ENCODE data around the gene DUXB.

The DUXB gene, protein sequence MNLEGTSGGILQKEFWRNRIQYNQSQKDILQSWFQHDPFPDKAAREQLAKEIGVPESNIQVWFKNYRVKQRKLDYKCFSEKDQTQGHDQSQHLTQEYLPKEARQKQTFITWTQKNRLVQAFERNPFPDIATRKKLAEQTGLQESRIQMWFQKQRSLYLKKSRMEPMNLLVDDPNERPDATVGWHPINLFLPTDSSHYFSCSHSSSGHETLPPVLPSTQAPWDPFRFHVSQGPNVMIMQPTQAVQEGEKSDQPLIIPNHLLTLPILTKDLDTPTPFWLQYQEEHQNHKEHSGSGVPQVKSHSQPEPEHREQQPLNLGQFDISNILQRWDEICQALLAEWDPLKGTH

DNA sequence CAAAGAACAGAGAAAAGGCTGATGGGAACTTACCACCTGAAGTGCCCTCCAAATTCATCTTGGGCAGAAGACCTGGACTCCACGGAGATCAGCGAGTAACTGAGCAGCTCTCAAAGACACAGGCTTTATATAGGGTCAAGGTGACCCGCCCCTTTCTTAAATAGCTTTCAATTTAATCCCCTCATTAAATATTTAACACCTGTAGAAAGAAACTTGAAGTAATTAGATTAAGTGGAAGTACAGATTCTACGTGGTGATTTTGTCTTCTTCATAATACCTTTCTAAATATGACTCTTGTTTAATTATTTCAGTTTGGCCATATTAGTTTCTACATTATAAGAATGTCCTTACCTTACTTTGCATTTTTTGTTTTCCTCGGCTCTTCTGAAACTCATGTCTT lies at the start of gene DUXB:
Gene DUXB (minus strand): TSS at position 101 of the 400 bp plus-strand sequence. CDS start 43 bp downstream, at position 58.
- DNase-seq: no peak
- no peaks in the 10 kb centered on the region for H3K4me1 Mint-ChIP-seq (ENCODE audit: low read depth)
- H3K27ac Mint-ChIP-seq: no peak within 1 kb of the TSS
- H3K4me3 Mint-ChIP-seq: no peak within 1 kb of the TSS
- H3K36me3 Mint-ChIP-seq (ENCODE audit: low read depth): no peaks in the 10 kb centered on the region
- H3K9me3 Mint-ChIP-seq: no peaks in the 10 kb centered on the region
- peaks cover 5% of the 10 kb centered on the region for H3K27me3 Mint-ChIP-seq

DNA sequence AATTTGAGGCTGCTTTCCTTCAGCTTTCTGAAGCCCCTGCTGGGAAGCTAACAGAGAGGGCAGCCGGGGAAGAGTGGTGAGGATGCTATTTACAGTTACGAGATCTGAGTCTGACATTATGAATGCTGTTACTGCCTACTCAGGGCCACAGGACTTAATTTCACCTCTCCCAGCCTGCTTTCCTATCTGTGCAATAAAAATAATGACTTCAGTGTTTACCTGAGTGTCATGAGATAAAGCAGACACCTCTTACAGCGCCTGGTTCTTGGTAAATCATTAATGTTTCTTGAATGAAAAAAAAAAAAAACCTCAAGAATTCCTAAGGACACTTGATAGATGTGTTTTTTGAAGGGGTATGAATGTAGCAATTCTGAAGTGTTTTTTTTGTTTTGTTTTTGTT lies 49.3 kb upstream of the DUXB start:
- H3K4me3 Mint-ChIP-seq: no peak overlapping the region
- H3K36me3 Mint-ChIP-seq (ENCODE audit: low read depth): no peaks in the 10 kb centered on the region
- no peaks in the 10 kb centered on the region for H3K9me3 Mint-ChIP-seq
- peaks cover 23% of the 10 kb centered on the region for H3K27me3 Mint-ChIP-seq
- no peak overlapping the region for H3K27ac Mint-ChIP-seq
- H3K4me1 Mint-ChIP-seq (ENCODE audit: low read depth): no peaks in the 10 kb centered on the region
- no peak for DNase-seq

DNA sequence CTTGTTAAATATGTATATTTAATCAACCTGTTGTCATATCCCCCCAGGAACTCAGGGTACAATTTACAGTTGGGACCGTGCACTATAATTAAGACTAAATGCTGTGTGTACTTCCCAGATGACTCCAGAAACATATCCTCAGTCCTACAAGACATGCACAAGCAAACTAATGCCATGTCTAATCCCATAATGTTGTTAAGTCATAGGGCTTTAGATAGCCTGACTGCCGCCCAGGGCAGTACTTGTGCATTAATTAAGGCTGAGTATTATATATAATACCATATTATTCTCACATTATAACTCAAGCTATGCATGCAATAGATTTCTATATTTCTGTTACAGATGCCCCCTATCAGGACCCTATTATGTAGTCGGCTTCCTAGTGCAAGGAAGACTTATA lies 45.1 kb upstream of the DUXB start:
- peaks cover 41% of the 10 kb centered on the region for H3K27me3 Mint-ChIP-seq
- H3K27ac Mint-ChIP-seq: no peak overlapping the region
- peaks cover 1% of the 10 kb centered on the region for H3K36me3 Mint-ChIP-seq (ENCODE audit: low read depth)
- peaks cover 10% of the 10 kb centered on the region for H3K9me3 Mint-ChIP-seq
- DNase-seq: no peak
- no peaks in the 10 kb centered on the region for H3K4me1 Mint-ChIP-seq (ENCODE audit: low read depth)
- H3K4me3 Mint-ChIP-seq: no peak overlapping the region

DNA sequence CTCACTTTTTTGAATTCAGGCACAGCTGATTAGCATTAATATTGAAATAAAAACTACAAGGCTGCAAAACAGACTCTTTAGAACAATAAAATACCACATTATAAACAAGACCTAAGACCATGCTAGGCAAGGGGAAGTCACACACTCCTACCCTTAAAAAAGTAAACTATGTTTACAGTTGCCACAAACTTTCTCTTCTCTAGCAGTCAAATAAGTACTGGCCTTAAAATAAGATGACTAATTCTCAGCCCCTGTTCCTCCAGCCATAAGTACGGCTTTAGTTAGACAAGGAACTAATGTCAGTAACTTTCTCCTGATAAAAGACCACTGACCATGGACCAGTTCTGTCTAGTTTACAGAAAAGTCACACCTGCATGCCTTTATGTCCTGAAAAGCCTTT lies 44.6 kb upstream of the DUXB start:
- DNase-seq: no peak
- no peak overlapping the region for H3K27ac Mint-ChIP-seq
- no peak overlapping the region for H3K4me3 Mint-ChIP-seq
- H3K27me3 Mint-ChIP-seq: peaks cover 41% of the 10 kb centered on the region
- H3K4me1 Mint-ChIP-seq (ENCODE audit: low read depth): no peaks in the 10 kb centered on the region
- peaks cover 1% of the 10 kb centered on the region for H3K36me3 Mint-ChIP-seq (ENCODE audit: low read depth)
- H3K9me3 Mint-ChIP-seq: peaks cover 10% of the 10 kb centered on the region

DNA sequence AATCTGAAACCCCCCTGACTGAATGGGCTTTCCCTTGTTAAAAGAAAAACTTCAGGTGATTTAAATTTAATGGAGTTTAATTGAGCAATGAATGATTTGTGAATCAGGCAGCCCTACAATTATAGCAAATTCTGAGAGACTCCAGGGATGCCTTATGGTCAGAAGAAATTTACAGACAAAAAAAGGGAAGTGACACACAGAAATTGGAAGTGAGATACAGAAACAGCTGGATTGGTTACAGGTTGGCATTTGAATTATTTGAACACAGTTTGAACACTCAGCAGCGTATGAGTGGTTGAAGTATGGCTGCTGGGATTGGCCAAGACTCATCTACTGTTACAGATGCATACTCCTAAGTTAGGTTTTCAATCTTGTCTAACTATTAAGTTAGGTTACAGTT lies 44.0 kb upstream of the DUXB start:
- peaks cover 10% of the 10 kb centered on the region for H3K9me3 Mint-ChIP-seq
- no peak overlapping the region for H3K4me3 Mint-ChIP-seq
- peaks cover 40% of the 10 kb centered on the region for H3K27me3 Mint-ChIP-seq
- H3K4me1 Mint-ChIP-seq (ENCODE audit: low read depth): no peaks in the 10 kb centered on the region
- H3K36me3 Mint-ChIP-seq (ENCODE audit: low read depth): peaks cover 1% of the 10 kb centered on the region
- DNase-seq: no peak
- no peak overlapping the region for H3K27ac Mint-ChIP-seq

DNA sequence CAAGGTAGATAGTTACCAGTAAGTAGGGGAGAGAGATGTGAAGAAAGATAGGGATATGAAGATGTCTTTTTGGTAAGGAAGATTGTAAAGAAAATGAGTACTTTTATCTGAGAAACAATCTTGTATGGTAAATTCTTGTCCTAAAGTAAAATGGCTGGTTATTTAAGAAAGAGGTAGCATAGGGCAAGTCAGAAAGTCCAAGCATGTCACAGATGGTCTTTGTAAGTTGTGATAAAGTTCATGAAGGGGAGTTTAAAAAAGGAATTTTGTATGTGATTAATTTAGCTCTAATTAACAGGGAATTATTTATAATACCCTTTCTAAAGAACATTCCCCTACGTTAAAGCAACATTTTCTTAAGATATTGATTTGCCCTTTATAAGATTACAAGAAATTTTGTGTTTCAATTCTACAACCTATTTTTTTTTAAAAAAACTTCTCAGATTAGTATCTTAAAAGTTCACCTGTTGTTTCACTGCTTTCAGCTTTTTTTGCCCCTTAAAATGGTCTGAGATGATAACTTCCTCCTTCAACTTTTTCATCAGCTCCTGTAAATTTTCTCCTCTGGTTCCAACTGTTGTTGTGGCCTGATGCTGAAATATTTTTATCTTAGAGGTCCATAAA lies 41.3 kb upstream of the DUXB start:
- peaks cover 1% of the 10 kb centered on the region for H3K36me3 Mint-ChIP-seq (ENCODE audit: low read depth)
- no peak overlapping the region for H3K27ac Mint-ChIP-seq
- no peak for DNase-seq
- H3K27me3 Mint-ChIP-seq: peaks cover 26% of the 10 kb centered on the region
- H3K4me1 Mint-ChIP-seq (ENCODE audit: low read depth): no peaks in the 10 kb centered on the region
- peaks cover 10% of the 10 kb centered on the region for H3K9me3 Mint-ChIP-seq
- H3K4me3 Mint-ChIP-seq: no peak overlapping the region

DNA sequence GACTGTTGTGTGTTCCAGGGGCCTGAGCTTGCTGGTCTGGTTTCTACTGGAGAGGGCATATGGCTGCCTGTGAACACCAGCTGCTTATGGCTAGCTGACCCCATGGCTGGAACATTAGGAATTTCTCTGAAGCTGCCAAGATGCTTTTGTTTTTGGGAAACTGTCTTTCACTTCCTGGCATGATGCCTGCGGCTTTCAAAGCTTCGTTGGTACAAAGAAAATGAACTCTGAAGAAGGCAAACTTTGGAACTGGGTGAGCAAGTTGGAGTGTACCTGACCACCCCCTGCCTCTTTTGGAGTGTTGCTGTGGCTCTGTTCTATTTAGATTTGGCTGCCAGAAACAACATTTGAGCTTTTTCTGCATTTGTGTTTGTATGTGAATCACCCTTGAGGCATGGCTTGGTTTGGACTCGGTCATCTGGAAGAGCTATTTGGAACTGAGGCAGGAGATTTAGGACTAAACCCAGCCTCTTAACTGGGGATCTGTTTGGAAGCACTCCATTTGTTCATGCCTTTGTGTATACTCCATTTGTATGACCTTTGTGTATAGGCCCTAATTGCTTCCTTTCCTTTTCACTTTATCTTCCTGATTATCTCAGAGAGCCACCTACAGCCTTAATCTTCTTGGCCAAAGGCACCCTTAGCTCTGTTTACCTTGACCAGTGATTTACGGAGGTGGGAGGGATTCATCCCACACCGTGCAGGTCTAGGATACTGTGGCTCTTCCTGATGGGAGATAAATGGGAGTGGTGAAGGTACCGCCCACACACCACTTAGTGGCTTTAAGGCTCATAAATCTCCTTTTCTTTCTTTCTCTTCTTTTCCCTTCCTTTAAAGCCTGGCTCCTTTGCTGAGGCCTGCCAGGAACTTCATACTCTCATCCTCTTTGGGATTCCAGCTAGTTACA lies 32.3 kb upstream of the DUXB start:
- Mint-ChIP-seq H3K4me3 (no peak overlapping the region), H3K27ac (no peak overlapping the region), H3K27me3 (peaks cover 5% of the 10 kb centered on the region), H3K36me3 (ENCODE audit: low read depth) (no peaks in the 10 kb centered on the region), H3K4me1 (ENCODE audit: low read depth) (no peaks in the 10 kb centered on the region), H3K9me3 (no peaks in the 10 kb centered on the region)
- no peak for DNase-seq

DNA sequence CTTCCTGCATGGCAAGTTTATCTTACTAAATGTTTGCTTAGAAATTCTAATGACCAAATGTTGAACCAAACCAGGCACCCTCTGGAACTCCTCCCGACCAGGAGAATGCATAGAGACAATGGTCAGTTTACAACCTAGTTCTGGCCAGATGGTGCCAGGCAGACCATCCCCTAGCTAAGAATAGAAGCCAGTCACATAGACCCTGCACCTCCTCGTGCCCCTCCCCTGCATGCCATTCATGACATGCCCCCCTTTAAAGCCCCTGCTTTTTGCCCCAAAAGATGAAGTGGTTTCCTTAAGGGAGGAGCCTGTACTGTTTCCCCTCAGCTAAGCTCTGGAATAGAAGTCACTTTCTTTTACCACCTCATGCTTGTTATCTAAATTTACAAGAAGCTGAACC lies 31.6 kb upstream of the DUXB start:
- DNase-seq: no peak
- Mint-ChIP-seq H3K27me3 (peaks cover 1% of the 10 kb centered on the region), H3K9me3 (no peaks in the 10 kb centered on the region), H3K36me3 (ENCODE audit: low read depth) (no peaks in the 10 kb centered on the region), H3K27ac (no peak overlapping the region), H3K4me3 (no peak overlapping the region), H3K4me1 (ENCODE audit: low read depth) (no peaks in the 10 kb centered on the region)

DNA sequence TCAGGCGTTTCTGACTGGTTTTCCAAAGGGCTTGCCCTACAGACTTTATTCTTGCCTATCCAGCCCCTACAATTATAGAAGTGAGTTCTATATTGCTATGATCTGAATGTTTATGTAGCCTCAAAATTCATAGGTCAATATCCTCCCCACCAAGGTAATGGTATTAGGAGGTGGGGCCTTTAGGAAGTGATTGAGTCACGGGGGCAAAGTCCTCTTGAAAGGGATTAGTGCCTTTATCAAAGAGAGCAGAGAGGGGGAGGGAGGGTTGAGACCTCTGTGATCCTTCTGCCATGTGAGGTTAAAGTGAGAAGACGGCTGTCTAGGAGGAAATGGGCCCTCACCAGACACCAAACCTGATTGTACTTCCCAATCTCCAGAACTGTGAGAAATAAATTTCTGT lies 26.0 kb upstream of the DUXB start:
- H3K4me3 Mint-ChIP-seq: no peak overlapping the region
- no peaks in the 10 kb centered on the region for H3K9me3 Mint-ChIP-seq
- no peaks in the 10 kb centered on the region for H3K27me3 Mint-ChIP-seq
- no peaks in the 10 kb centered on the region for H3K4me1 Mint-ChIP-seq (ENCODE audit: low read depth)
- no peaks in the 10 kb centered on the region for H3K36me3 Mint-ChIP-seq (ENCODE audit: low read depth)
- no peak overlapping the region for H3K27ac Mint-ChIP-seq
- no peak for DNase-seq

DNA sequence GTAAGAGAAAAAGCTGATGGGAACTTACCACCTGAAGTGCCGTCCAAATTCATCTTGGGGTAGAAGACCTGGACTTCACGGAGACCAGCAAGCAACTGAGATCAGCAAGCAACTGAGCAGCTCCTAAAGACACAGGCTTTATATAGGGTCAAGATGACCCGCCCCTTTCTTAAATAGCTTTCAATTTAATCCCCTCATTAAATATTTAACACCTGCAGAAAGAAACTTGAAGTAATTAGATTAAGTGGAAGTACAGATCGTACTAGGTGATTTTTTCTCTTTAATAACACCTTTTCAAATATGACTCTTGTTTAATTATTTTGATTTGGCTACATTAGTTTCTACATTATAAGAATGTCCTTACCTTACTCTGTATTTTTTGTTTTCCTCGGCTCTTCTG lies 25.1 kb upstream of the DUXB start, which contains the start of gene CPHXL:
Gene CPHXL (minus strand): TSS at position 101 of the 400 bp plus-strand sequence. CDS start 48 bp downstream, at position 53.
- Mint-ChIP-seq H3K4me3 (no peak within 1 kb of the TSS), H3K9me3 (no peaks in the 10 kb centered on the region), H3K36me3 (ENCODE audit: low read depth) (no peaks in the 10 kb centered on the region), H3K4me1 (ENCODE audit: low read depth) (no peaks in the 10 kb centered on the region), H3K27me3 (no peaks in the 10 kb centered on the region), H3K27ac (no peak within 1 kb of the TSS)
- no peak for DNase-seq

DNA sequence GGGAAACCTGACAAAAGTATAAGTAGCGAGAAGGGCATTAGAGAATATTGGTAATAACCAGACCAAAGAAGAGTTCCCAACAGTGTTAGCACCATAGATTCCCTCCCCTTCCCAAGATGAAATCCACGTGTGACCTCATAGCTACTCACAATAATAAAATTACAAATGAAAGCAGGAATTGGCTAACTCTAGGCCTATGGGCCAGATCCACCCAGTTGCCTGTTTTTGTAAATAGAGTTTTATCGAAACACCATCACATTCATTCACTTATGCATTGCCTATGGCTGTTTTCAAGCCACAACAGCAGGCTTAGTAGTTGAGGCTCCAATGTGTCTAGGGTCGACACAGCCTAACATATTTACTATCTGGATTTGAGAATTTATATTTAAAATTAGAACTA lies 17.2 kb upstream of the DUXB start:
- Mint-ChIP-seq H3K4me1 (ENCODE audit: low read depth) (no peaks in the 10 kb centered on the region), H3K27ac (no peak overlapping the region), H3K9me3 (peaks cover 8% of the 10 kb centered on the region), H3K4me3 (no peak overlapping the region), H3K36me3 (ENCODE audit: low read depth) (no peaks in the 10 kb centered on the region), H3K27me3 (peaks cover 27% of the 10 kb centered on the region)
- DNase-seq: no peak

DNA sequence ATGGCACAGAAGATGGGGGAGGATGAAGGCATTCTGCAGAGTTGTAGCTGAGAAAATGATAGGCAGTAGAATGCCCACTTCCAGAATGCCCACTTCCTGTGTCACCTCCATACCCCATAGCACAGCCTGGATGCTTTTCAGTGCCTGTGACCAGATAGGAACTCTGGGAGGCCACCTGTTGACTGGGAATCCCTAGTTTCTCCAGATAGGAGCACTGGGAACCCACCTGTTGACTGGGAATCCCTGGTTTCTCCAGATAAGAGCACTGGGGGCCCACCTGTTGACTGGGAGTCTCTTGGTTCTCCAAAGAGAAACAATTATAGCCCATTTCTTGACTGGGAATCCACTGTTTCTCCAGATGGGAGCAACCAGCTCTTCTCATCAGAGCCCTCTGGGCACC lies 13.4 kb upstream of the DUXB start:
- H3K36me3 Mint-ChIP-seq (ENCODE audit: low read depth): peaks cover 2% of the 10 kb centered on the region
- peaks cover 22% of the 10 kb centered on the region for H3K27me3 Mint-ChIP-seq
- DNase-seq: no peak
- no peak overlapping the region for H3K4me3 Mint-ChIP-seq
- H3K4me1 Mint-ChIP-seq (ENCODE audit: low read depth): no peaks in the 10 kb centered on the region
- peaks cover 15% of the 10 kb centered on the region for H3K9me3 Mint-ChIP-seq
- no peak overlapping the region for H3K27ac Mint-ChIP-seq

DNA sequence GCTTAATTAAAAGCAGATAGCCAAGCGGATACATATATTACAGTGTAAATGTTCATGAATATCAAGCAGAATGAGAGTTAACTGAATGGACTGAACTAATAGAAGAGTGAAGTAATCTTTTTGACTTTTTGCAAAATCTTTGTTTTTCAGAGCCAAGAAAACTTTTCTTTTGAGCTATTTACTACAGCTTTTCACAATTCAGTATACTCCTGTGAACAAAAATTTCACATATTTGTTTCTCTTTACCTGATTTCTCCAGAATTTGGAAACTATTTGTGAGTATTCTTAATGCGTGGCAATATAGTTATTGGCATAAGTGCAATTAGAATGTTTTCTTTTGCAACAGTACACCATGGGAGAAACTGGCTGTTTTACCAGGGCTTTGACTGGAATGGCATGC lies 9.1 kb upstream of the DUXB start:
- Mint-ChIP-seq H3K9me3 (peaks cover 16% of the 10 kb centered on the region), H3K4me3 (no peak overlapping the region)
- no peak for DNase-seq

DNA sequence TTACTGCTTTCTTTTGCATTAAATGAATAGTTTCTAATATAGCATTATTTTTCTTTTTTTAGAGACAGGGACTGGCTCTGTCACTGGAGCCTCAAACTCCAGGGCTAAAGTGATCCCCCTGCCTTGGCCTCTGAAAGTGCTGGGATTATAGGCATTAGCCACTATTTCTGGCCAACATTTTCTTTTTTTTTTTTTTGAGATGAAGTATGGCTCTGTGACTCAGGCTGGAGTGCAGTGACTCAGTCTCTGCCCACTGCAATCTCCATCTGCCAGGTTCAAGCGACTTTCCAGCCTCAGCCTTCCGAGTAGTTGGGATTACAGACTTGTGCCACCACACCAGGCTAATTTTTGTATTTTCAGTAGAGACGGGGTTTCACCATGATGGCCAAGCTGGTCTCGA lies 2.0 kb upstream of the DUXB start:
- H3K4me1 Mint-ChIP-seq (ENCODE audit: low read depth): no peaks in the 10 kb centered on the region
- peaks cover 5% of the 10 kb centered on the region for H3K27me3 Mint-ChIP-seq
- no peak overlapping the region for H3K27ac Mint-ChIP-seq
- H3K36me3 Mint-ChIP-seq (ENCODE audit: low read depth): no peaks in the 10 kb centered on the region
- H3K4me3 Mint-ChIP-seq: no peak overlapping the region
- DNase-seq: no peak
- no peaks in the 10 kb centered on the region for H3K9me3 Mint-ChIP-seq

More for the DNA sequence above, 9.1 kb upstream of the DUXB start:
- H3K27me3 Mint-ChIP-seq: peaks cover 7% of the 10 kb centered on the region
- H3K36me3 Mint-ChIP-seq (ENCODE audit: low read depth): peaks cover 2% of the 10 kb centered on the region
- H3K27ac Mint-ChIP-seq: no peak overlapping the region
- no peaks in the 10 kb centered on the region for H3K4me1 Mint-ChIP-seq (ENCODE audit: low read depth)

Measured in activated T-cell treated with anti-CD3 and anti-CD28 coated beads, Interleukin-2, amount 50 U/mL, for 24 hours (primary cell).